NCI-H460 (cell line): ENCODE measurements around the gene PML. TPM values are rescaled to one million over a fixed set of nuclear protein-coding genes. Genes with fewer than 3 reads are reported as not detected.

Experiments
- DNase-seq: peaks from one replicate; pipeline ENCODE4 v3.0.0-alpha.2; 2016; ENCODE audit warnings: low read depth; ENCODE audit errors: extremely low read depth
- polyA plus RNA-seq: library from polyadenylated mRNA; depleted of rRNA; stranded (reverse); fragments of >200 nt; gene quantifications from 2 replicates; pipeline ENCODE4 v1.2.3, GENCODE V29; 2014; cell fraction: nucleus; rRNA removed
- total RNA-seq: library from RNA; depleted of rRNA; stranded (reverse); fragments of >200 nt; shearing (Covaris generic); gene quantifications from 2 replicates; pipeline ENCODE4 v1.2.3, GENCODE V29; 2014; rRNA removed

PML gene
- 9.6 and 10.1 TPM in 2 replicates for total RNA-seq
- polyA plus RNA-seq = 26.1 and 35.9 TPM in 2 replicates

DNA sequence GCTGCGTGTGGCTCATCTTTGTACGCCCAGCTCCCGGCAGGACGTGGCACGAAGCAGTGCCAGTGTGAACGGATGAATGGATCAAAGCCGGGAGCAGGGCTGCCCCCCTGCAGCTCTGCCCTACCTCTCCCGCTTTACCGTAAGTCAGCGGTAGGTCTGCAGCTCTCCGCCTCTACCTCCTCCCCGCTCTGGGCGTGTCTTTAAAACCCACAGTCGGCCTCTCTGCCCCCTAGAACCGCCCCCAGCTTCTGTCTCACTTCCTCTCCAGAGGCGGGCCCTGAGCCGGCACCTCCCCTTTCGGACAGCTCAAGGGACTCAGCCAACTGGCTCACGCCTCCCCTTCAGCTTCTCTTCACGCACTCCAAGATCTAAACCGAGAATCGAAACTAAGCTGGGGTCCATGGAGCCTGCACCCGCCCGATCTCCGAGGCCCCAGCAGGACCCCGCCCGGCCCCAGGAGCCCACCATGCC, at the start of gene PML:
Gene PML (plus strand): TSS at position 304 of the 471 bp plus-strand sequence. CDS start 97 bp downstream, at position 401.
- peak; percentile 92 for DNase-seq

- DNase-seq = no peak
Measured at GRCh38 chr15:73945130-73945508, 49.4 kb upstream of the PML start.

DNA sequence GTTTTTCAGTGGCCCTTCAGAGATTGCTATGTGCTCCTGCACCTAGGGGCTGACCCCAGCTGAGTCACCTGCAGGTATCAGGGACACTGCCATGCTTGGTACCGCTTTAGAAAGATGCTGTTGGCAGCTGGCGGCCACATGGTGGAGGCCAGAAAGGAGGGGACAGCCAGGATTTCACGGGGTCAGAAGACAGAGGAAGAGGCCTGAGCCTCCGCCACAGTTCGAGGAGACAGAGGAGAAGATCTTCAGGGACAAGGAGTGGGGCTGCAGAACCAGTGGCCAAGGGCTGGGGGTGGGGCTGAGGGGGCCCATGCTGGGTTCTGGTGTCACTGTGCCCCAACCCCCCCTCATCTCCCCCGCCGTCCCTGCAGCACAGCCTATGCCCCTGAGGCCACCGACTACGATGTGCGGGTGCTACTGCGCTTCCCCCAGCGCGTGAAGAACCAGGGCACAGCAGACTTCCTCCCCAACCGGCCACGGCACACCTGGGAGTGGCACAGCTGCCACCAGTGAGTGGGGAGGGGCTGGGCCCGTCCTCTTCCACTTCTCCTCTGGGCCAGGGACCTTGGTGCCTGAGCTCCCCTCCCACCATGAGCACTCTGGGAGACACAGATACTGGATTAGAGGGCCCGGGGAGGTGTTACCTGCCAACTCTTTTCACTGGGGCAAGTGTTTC, 48.3 kb upstream of the PML start:
- DNase-seq = no peak

- DNase-seq = no peak
Measured at GRCh38 chr15:73946795-73947370, 47.6 kb upstream of the PML start.

GRCh38 chr15:73947651-73948050, 46.9 kb upstream of the PML start:
- no peak for DNase-seq

DNA sequence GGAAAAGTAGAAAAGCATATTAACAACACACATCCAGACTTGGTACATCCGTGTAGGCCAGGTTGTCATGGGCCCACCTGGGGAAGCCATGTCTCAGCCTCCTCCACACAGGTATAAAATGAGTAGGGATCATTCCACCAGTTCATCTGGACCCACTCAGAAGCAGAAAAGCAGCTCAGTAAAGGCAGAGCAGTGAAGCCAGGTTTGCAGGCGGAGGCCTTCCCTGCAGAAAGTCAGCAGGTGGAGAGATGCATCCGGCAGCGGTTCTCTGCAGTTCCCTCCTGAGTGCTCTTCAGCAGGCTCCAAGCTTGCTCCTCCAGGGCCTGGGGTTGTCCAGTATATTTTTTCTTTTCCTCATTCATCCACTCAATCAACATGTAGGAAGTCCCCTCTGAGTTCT, 46.1 kb upstream of the PML start:
- DNase-seq = no peak

DNA sequence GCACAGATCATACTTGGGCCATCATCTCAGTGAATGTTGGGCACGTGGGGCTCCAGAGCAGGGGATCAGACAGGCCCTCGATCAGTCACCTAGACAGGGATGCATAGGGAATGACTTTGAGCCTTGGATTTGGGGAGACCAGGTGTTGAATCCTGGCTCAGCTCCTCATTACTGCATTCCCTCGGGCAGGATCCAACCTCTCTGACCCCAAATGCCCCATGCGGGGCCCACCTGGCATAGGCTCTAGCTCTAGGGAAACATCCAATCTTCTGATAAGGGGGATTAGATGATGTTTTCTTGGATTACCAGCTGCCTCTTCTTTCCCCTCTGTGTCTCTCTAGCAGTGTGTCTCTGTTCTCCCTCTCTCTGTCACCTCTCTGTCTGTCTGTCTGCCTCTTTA, 45.5 kb upstream of the PML start:
- DNase-seq = no peak

GRCh38 chr15:73949496-73949895, 45.0 kb upstream of the PML start:
- DNase-seq = no peak

GRCh38 chr15:73950479-73950830, 44.1 kb upstream of the PML start:
- DNase-seq = no peak

DNA sequence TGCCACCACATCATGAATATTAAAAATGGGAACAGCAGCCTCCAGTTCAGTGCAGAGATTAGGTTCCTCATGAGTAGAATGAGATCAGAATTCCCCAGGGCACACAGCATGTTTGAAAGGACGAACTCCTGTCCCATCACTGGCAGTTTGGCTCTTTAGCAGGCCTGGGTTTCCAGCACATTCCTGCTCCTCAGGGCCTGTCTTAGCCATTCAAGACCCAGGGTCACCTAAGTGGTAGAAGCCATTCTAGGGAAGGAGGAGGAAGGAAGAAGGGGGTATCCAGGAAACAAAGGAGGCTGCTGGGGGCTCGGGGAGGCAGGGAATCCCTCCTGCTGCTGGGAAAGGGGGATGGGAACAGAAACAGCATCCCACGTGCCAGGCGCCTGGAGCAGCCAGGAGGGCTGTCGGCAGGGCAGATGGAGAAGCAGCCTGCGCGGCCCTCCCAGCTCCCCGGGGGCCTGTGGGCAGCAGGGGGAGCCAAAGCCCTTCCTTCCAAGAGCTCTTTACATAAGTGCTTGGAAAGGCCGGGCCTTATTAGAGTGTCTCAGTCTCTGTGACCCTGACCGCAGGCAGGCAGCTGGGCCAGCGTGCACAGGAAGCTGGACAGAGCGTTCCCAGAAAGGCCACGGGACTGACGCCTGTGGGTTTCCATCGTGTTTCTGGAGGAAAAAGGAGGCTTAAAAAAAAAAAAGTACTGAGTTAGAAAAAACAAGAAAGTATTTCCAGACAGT, 43.5 kb upstream of the PML start:
- peak; percentile 81 for DNase-seq

DNA sequence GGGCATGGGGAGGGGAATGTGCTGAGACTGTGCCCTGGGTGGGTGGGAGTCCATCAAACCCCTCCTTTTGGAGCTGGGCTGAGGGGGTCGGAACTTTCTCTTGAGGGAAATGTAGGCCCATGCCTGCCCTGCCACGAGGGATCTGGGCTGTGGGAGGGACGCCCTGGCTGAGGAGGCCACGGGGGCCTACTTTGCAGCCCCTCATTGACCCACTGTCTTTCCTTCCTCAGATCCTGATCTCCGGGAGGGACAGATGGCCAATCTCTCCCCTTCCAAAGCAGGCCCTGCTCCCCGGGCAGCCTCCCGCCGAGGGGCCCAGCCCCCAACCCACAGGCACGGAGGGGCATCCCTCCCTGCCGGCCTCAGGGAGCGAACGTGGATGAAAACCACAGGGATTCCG, 42.9 kb upstream of the PML start:
- no peak for DNase-seq

DNA sequence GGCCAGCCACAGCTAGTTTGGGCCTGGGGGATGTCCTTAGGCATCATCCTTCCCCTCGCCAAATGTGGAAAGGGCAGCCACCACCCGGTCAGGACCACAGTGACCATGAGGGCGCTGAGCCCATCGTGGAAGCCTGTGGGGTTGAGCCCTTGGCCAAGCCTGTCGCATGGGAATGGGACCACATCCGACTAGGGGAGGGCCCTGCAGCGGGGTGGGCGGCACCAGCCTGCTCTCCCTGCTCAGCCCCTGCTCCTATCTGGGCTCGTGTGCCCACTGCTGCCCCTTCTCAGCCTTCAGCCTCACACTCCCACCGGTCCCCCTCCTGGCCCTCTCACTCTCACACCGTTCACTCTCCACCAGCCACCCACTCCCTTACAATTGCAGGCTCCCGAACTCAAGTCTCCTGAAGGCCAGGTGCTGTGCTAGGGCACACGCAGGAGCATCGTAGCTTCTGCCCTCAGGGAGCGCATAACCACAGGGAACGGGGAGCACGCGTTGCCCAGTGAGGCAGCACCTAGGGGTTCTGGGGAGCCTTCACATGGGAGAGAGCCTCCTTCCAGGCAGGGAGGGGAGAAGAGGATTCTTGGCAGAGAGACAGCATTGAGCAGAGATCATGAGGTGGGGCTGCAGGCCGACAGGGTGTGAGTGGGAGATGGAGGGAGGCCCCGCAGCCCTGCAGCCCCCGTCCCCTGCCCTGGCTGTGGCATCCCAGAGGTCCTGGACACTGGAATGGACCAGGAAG, 42.2 kb upstream of the PML start:
- no peak for DNase-seq

- DNase-seq = no peak
Measured at GRCh38 chr15:73952913-73953750, 41.4 kb upstream of the PML start.

DNA sequence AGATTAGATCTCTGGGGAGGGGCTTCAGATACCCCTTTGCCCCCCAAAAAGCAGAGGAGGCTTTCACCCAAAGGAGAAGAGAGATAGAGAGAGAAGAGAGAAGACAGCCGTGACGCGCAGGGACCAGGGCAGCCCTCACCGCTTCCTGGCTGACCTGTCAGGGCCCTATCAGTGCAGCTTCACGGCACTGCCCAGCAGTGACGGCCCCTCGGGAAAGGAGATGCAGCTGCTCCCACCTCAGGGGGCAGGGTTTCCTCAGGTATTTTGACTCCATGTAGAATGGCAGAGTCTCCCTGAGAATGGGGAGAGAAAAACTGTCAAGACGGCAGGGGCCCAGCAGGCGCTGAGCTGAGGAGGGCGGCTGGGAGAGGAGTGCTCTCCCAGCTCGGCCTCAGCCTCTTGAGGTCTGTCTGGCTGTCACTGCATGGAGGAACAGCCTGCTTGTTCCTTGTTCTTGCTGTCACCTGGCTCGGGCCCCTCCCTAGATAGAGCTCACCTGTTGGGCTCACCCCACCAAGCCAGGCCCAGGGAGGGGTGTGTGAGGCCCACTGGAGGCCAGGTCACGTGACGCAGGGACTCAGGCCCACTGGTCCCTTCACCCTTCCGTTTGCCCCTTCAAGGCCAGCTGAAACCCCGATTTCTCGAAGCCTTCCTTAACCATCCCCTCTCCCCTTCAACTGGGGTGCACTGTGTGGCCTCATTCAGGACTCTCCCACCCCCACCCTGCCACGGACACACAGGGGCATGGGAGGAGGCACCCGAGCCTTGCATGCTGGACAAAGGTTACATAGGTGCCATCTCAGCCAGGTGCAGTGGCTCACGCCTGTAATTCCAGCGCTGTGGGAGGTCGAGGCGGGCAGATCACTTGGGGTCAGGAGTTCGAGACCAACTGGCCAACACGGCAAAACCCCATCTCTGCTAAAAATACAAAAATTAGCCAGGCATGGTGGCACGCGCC, 40.0 kb upstream of the PML start:
- DNase-seq = no peak

DNA sequence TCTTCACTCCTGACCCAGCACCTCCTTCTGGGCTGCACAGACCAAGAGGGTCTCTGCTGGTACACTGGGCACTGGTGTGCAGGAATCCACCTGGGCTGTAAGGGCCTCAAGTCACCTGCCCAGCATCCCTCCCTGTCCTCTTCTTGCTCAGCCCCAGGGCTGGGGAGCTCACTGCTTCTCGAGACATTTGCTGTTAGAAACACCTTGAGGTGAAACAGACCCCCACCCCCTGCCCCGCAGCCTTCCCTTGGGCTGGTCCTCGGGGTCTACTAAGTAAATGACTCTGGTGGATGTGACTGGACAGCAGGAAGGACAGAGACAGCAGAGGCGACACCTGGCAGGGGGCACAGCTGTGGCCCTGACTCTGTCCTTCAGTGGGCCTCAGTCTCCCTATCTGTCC, 39.2 kb upstream of the PML start:
- no peak for DNase-seq

GRCh38 chr15:73955861-73956742, 38.4 kb upstream of the PML start:
- DNase-seq = no peak

- DNase-seq = peak; percentile 81
Measured at GRCh38 chr15:73956743-73957135, 37.8 kb upstream of the PML start.

- DNase-seq = no peak
Measured at GRCh38 chr15:73957276-73957675, 37.2 kb upstream of the PML start.
